Bronchial epithelial cell (primary cell): ENCODE measurements around the gene ERBB4. TPM values are rescaled to one million over a fixed set of nuclear protein-coding genes. Genes with fewer than 3 reads are reported as not detected.

Experiments
- DNase-seq: peaks from one replicate; pipeline ENCODE4 v3.0.0-alpha.2; 2010; ENCODE audit warnings: low read depth
- FAIRE-seq: peaks from 2 replicates; lab custom pipeline; 2011; peaks lifted over from hg19 to GRCh38; lab: Jason Lieb, UNC
- H3K27me3 ChIP-seq: 2 replicates; pipeline ENCODE4 v1.5.1; 2011; ENCODE audit warnings: low read length; ENCODE audit not compliant: control insufficient read depth, insufficient read depth
- H3K36me3 ChIP-seq: 2 replicates; pipeline ENCODE4 v1.5.1; 2011; ENCODE audit warnings: low read length; ENCODE audit not compliant: control insufficient read depth, insufficient read depth
- H3K4me3 ChIP-seq: 2 replicates; pipeline ENCODE4 v1.5.1; 2011; ENCODE audit warnings: mild to moderate bottlenecking, low read depth, low read length, control low read depth
- CTCF ChIP-seq: IDR thresholded peaks from 2 replicates; pipeline ENCODE4 v1.5.1; 2011; ENCODE audit warnings: mild to moderate bottlenecking, moderate library complexity, low read length, control low read depth, inconsistent platforms; ENCODE audit not compliant: insufficient read depth, severe bottlenecking
- total RNA-seq: library from RNA; depleted of rRNA; stranded (reverse); fragments of >200 nt; gene quantifications from 2 replicates; pipeline ENCODE4 v1.2.1, GENCODE V29; 2014

The ERBB4 gene
- total RNA-seq, 1 donor from 2014 or later, result under 0.01 TPM

DNA sequence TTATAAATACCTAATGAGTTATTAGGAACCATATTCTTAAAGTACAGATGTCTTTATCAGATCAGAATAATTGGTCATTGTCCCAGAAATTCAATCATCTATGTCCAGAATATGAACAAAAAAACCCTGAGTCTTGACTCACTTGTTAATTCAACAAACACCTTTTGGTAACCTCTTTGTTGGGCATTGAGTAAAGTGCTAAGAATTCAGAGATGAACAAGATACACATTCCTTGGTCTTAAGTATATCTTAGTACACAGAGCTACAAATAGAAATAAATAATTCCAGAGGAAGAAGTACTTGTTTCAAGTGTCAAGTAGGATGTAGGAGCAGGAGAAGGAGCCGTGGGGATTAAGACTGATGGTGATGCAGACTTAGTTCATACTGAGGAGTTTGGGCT, 1184.1 kb downstream of the ERBB4 start:
- H3K27me3 ChIP-seq, result no peaks in the 10 kb centered on the region
- no peak for FAIRE-seq
- H3K36me3 ChIP-seq, result no peaks in the 10 kb centered on the region
- peak; percentile 32 for DNase-seq
- no peak overlapping the region for H3K4me3 ChIP-seq
- TF ChIP-seq CTCF, result no peak

- DNase-seq (peak; percentile 33), FAIRE-seq (no peak)
- no peaks in the 10 kb centered on the region for H3K36me3 ChIP-seq
- no peak overlapping the region for H3K4me3 ChIP-seq
- no peak for TF ChIP-seq CTCF
- no peaks in the 10 kb centered on the region for H3K27me3 ChIP-seq
These were observed 1186.6 kb downstream of the ERBB4 start for GRCh38 chr2:211351987-211352386.

- no peak overlapping the region for H3K4me3 ChIP-seq
- H3K36me3 ChIP-seq, result no peaks in the 10 kb centered on the region
- DNase-seq (no peak), FAIRE-seq (no peak)
- no peak for TF ChIP-seq CTCF
- no peaks in the 10 kb centered on the region for H3K27me3 ChIP-seq
These were observed 1189.6 kb downstream of the ERBB4 start for GRCh38 chr2:211349031-211349430.

DNA sequence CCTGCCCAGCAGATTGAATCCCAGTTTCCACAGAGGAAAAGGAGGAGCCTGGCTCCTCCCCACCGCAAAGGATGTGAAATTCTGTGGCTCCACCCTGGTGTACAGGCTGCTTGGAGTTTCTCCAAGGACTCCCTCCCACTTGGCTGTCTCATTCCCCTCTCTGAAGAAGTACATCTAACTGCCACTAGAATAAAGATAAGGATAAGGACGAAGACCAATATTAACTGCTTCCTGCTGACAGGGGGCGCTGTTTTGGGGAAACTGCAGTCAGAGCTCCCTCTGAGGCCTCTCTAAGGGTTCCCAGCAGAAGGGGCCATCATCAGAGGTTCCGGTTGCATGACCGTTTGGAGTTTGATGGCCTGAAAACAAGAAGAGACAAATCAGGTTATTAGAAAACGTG, 1191.3 kb downstream of the ERBB4 start:
- DNase-seq (no peak), FAIRE-seq (no peak)
- TF ChIP-seq CTCF, result no peak
- H3K27me3 ChIP-seq, result no peaks in the 10 kb centered on the region
- no peak overlapping the region for H3K4me3 ChIP-seq
- H3K36me3 ChIP-seq, result no peaks in the 10 kb centered on the region

DNA sequence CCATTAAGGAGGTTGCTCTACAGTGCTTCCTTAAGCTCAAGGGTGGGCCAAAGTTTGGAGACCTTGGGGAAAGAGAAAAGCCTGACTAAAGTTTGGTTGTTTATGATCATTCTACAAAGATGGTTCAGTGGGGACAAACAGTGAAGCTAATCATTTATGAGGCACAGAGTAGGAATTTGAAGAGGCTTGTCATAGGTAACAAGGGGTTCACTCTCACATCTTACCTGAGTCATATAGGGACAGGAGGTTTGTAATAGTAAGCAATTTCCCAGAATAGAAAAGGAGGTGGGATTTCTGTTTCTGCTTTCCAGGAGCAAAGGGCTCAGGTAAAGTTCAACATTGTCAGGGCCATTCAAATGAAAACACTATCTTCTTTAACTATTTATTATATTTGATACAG, 1194.3 kb downstream of the ERBB4 start:
- no peaks in the 10 kb centered on the region for H3K36me3 ChIP-seq
- peak; percentile 66 for DNase-seq
- no peak overlapping the region for H3K4me3 ChIP-seq
- TF ChIP-seq CTCF, result no peak
- no peaks in the 10 kb centered on the region for H3K27me3 ChIP-seq
- peak; percentile 64 for FAIRE-seq

- Histone ChIP-seq H3K27me3 (no peaks in the 10 kb centered on the region), H3K36me3 (no peaks in the 10 kb centered on the region), H3K4me3 (no peak overlapping the region)
- TF ChIP-seq CTCF, result no peak
- FAIRE-seq (no peak), DNase-seq (no peak)
These were observed 1205.2 kb downstream of the ERBB4 start for GRCh38 chr2:211333377-211333776.
